WTC11 (cell line): ENCODE results near the gene TM9SF4. TPM values are rescaled to one million over a fixed set of nuclear protein-coding genes. Genes with fewer than 3 reads are reported as not detected.

ENCODE experiments used
- total RNA-seq: library from RNA; stranded (reverse); gene quantifications from 3 replicates; pipeline ENCODE4 v1.2.3, GENCODE V29; 2021

TM9SF4 gene
- total RNA-seq, 1 experiment from 2014 or later, result 44.8 TPM

Other genes starting within 250 kb of the TM9SF4 start
- 1.7 to 2.4 TPM (median 2.0 TPM) in 3 replicates for gene DUSP15, start 239.2 kb upstream of the TM9SF4 start, total RNA-seq
- gene TTLL9, start 239.1 kb upstream of the TM9SF4 start, total RNA-seq, result 0.39 TPM in 1 of 3 replicates, not detected in the others
- gene PDRG1, start 157.7 kb upstream of the TM9SF4 start, total RNA-seq, result 16.0 to 17.6 TPM (median 17.2 TPM) in 3 replicates
- 2.3 to 2.6 TPM (median 2.5 TPM) in 3 replicates for gene XKR7, start 141.6 kb upstream of the TM9SF4 start, total RNA-seq
- 7.8 to 10.9 TPM (median 9.1 TPM) in 3 replicates for gene CCM2L, start 99.3 kb upstream of the TM9SF4 start, total RNA-seq
- gene HCK, start 57.5 kb upstream of the TM9SF4 start, total RNA-seq, result 1.2 to 1.4 TPM (median 1.3 TPM) in 3 replicates
- 21.4 to 22.6 TPM (median 22.6 TPM) in 3 replicates for gene PLAGL2, start 98.0 kb downstream of the TM9SF4 start, total RNA-seq
- 23.4 to 29.4 TPM (median 25.2 TPM) in 3 replicates for gene POFUT1, start 98.2 kb downstream of the TM9SF4 start, total RNA-seq
- gene KIF3B, start 167.9 kb downstream of the TM9SF4 start, total RNA-seq, result 18.2 to 21.5 TPM (median 18.4 TPM) in 3 replicates
- gene ASXL1, start 248.6 kb downstream of the TM9SF4 start, total RNA-seq, result 20.7 to 22.7 TPM (median 21.3 TPM) in 3 replicates